Osteoblast (primary cell): ENCODE data around the gene EFNA5. TPM values are rescaled to one million over a fixed set of nuclear protein-coding genes. Genes with fewer than 3 reads are reported as not detected.

ENCODE experiments used
- DNase-seq: peaks from one replicate; pipeline ENCODE4 v3.0.0; 2011; ENCODE audit warnings: low spot score, mixed read lengths; ENCODE audit not compliant: insufficient read length; ENCODE audit errors: missing footprints
- H2AFZ ChIP-seq: 2 replicates; pipeline ENCODE4 v1.6.0; 2011; ENCODE audit warnings: mild to moderate bottlenecking, low read length
- H3K27ac ChIP-seq: 2 replicates; pipeline ENCODE4 v1.5.1; 2011; ENCODE audit warnings: mild to moderate bottlenecking, low read depth, low read length, moderate library complexity
- H3K27me3 ChIP-seq: 2 replicates; pipeline ENCODE4 v1.6.0; 2012; ENCODE audit warnings: mild to moderate bottlenecking, control low read depth, inconsistent platforms, low read length, moderate library complexity; ENCODE audit not compliant: insufficient read depth
- H3K36me3 ChIP-seq: 2 replicates; pipeline ENCODE4 v1.5.1; 2011; ENCODE audit warnings: mild to moderate bottlenecking, low read length, control low read depth, moderate library complexity; ENCODE audit not compliant: insufficient read depth
- H3K4me1 ChIP-seq: 2 replicates; pipeline ENCODE4 v1.5.1; 2011; ENCODE audit warnings: mild to moderate bottlenecking, low read length, control low read depth, moderate library complexity; ENCODE audit not compliant: insufficient read depth
- H3K4me2 ChIP-seq: 2 replicates; pipeline ENCODE4 v1.6.0; 2011; ENCODE audit warnings: mild to moderate bottlenecking, low read length; ENCODE audit not compliant: insufficient read depth
- H3K4me3 ChIP-seq: fragments of 200-600 bp; sonication (generic); 3 replicates; pipeline ENCODE4 v1.5.1; 2012; ENCODE audit warnings: mild to moderate bottlenecking, low read length, inconsistent platforms; ENCODE audit not compliant: insufficient read depth
- H3K79me2 ChIP-seq: 2 replicates; pipeline ENCODE4 v1.6.0; 2012; ENCODE audit warnings: mild to moderate bottlenecking, low read length, control low read depth, inconsistent platforms; ENCODE audit not compliant: insufficient read depth
- H3K9me3 ChIP-seq: 2 replicates; pipeline ENCODE4 v1.5.1; 2011; ENCODE audit warnings: low read depth, low read length, control low read depth
- H4K20me1 ChIP-seq: 2 replicates; pipeline ENCODE4 v1.6.0; 2012; ENCODE audit warnings: mild to moderate bottlenecking, low read length, control low read depth; ENCODE audit not compliant: insufficient read depth
- CTCF ChIP-seq: IDR thresholded peaks from 2 replicates; pipeline ENCODE4 v1.5.1; 2011; ENCODE audit warnings: mild to moderate bottlenecking, low read depth, low read length, moderate library complexity; ENCODE audit errors: extremely low read depth
- total RNA-seq: library from RNA; depleted of rRNA; stranded (reverse); fragments of >200 nt; gene quantifications from 2 replicates; pipeline ENCODE4 v1.2.3, GENCODE V29; 2012

The EFNA5 gene
- total RNA-seq, 1 donor = 12.3 TPM

GRCh38 chr5:107615299-107615817 is 55.4 kb downstream of the EFNA5 start:
- no peak for TF ChIP-seq CTCF
- no peak overlapping the region for H3K4me2 ChIP-seq
- peak; percentile 21 for DNase-seq

GRCh38 chr5:107612541-107612940 is 58.2 kb downstream of the EFNA5 start:
- H3K27me3 ChIP-seq = no peaks in the 10 kb centered on the region
- H3K79me2 ChIP-seq = peaks cover 7% of the 10 kb centered on the region
- no peak overlapping the region for H2AFZ ChIP-seq
- no peak overlapping the region for H3K27ac ChIP-seq
- DNase-seq = no peak
- H4K20me1 ChIP-seq = no peaks in the 10 kb centered on the region
- H3K9me3 ChIP-seq = no peaks in the 10 kb centered on the region
- H3K36me3 ChIP-seq = no peaks in the 10 kb centered on the region
- no peak overlapping the region for H3K4me3 ChIP-seq
- no peaks in the 10 kb centered on the region for H3K4me1 ChIP-seq
- TF ChIP-seq CTCF = no peak
- no peak overlapping the region for H3K4me2 ChIP-seq

More at GRCh38 chr5:107615299-107615817, 55.4 kb downstream of the EFNA5 start:
- Histone ChIP-seq H3K27me3 (no peaks in the 10 kb centered on the region), H4K20me1 (no peaks in the 10 kb centered on the region), H2AFZ (no peak overlapping the region), H3K27ac (no peak overlapping the region), H3K4me3 (no peak overlapping the region), H3K36me3 (no peaks in the 10 kb centered on the region), H3K9me3 (no peaks in the 10 kb centered on the region), H3K4me1 (no peaks in the 10 kb centered on the region), H3K79me2 (no peaks in the 10 kb centered on the region)

- H3K4me1 ChIP-seq = no peaks in the 10 kb centered on the region
- H3K4me3 ChIP-seq = no peak overlapping the region
- no peaks in the 10 kb centered on the region for H3K9me3 ChIP-seq
- no peaks in the 10 kb centered on the region for H4K20me1 ChIP-seq
- no peak overlapping the region for H3K27ac ChIP-seq
- no peak overlapping the region for H2AFZ ChIP-seq
- H3K36me3 ChIP-seq = no peaks in the 10 kb centered on the region
- no peak for TF ChIP-seq CTCF
- peaks cover 7% of the 10 kb centered on the region for H3K79me2 ChIP-seq
- H3K27me3 ChIP-seq = no peaks in the 10 kb centered on the region
- no peak overlapping the region for H3K4me2 ChIP-seq
- no peak for DNase-seq
These were observed 59.9 kb downstream of the EFNA5 start for GRCh38 chr5:107610798-107611197.

- Histone ChIP-seq H3K79me2 (peaks cover 14% of the 10 kb centered on the region), H3K9me3 (no peaks in the 10 kb centered on the region), H3K4me1 (no peaks in the 10 kb centered on the region), H3K4me2 (no peak overlapping the region), H3K27me3 (no peaks in the 10 kb centered on the region), H4K20me1 (no peaks in the 10 kb centered on the region), H3K36me3 (no peaks in the 10 kb centered on the region), H3K27ac (no peak overlapping the region), H3K4me3 (no peak overlapping the region), H2AFZ (no peak overlapping the region)
- TF ChIP-seq CTCF = no peak
- peak; percentile 4 for DNase-seq
These were observed 62.9 kb downstream of the EFNA5 start for GRCh38 chr5:107607671-107608345.
